ENCODE measurements around the gene B3GNT9.

Gene B3GNT9

GRCh38 chr16:67196881-67197280 is 46.1 kb upstream of the B3GNT9 start:
- no peak for TF ChIP-seq CTCF (IDR thresholded peaks at IDR 0.05; ENCODE audit: control insufficient read depth, extremely low read depth, insufficient read depth)

GRCh38 chr16:67195676-67196075 is 44.9 kb upstream of the B3GNT9 start:
- DNase-seq (ENCODE audit: low read depth) = no peak
- no peak for TF ChIP-seq CTCF (IDR thresholded peaks at IDR 0.05; ENCODE audit: control insufficient read depth, extremely low read depth, insufficient read depth)
- no peak overlapping the region for H3K4me3 ChIP-seq (ENCODE audit: low read depth, low read length)

More at GRCh38 chr16:67196881-67197280, 46.1 kb upstream of the B3GNT9 start:
- no peak for DNase-seq (ENCODE audit: low read depth)
- H3K4me3 ChIP-seq (ENCODE audit: low read depth, low read length) = no peak overlapping the region

GRCh38 chr16:67194260-67194659 is 43.5 kb upstream of the B3GNT9 start:
- no peak for TF ChIP-seq CTCF (IDR thresholded peaks at IDR 0.05; ENCODE audit: control insufficient read depth, extremely low read depth, insufficient read depth)
- H3K4me3 ChIP-seq (ENCODE audit: low read depth, low read length) = no peak overlapping the region
- DNase-seq (ENCODE audit: low read depth) = no peak

- no peak for TF ChIP-seq CTCF (IDR thresholded peaks at IDR 0.05; ENCODE audit: control insufficient read depth, extremely low read depth, insufficient read depth)
- H3K4me3 ChIP-seq (ENCODE audit: low read depth, low read length) = peak overlapping the region; percentile 95
- DNase-seq (ENCODE audit: low read depth) = no peak
Observed at GRCh38 chr16:67193536-67193935, 42.7 kb upstream of the B3GNT9 start.

GRCh38 chr16:67192781-67193361 is 42.1 kb upstream of the B3GNT9 start:
- TF ChIP-seq CTCF (IDR thresholded peaks at IDR 0.05; ENCODE audit: control insufficient read depth, extremely low read depth, insufficient read depth) = no peak
- H3K4me3 ChIP-seq (ENCODE audit: low read depth, low read length) = peak overlapping the region; percentile 95
- DNase-seq (ENCODE audit: low read depth) = no peak

GRCh38 chr16:67191995-67192681 is 41.3 kb upstream of the B3GNT9 start, which contains the start of gene E2F4:
TSS of gene E2F4 (plus strand) at chr16:67192155. CDS start at chr16:67192228, 73 bp downstream.
- TF ChIP-seq CTCF (IDR thresholded peaks at IDR 0.05; ENCODE audit: control insufficient read depth, extremely low read depth, insufficient read depth) = no peak

More at GRCh38 chr16:67191995-67192681, 41.3 kb upstream of the B3GNT9 start, which contains the start of gene E2F4:
- peak within 1 kb of the TSS; percentile 95 for H3K4me3 ChIP-seq (ENCODE audit: low read depth, low read length)
- peak; percentile 77 for DNase-seq (ENCODE audit: low read depth)
